ENCODE results near the gene DAZAP2.

Gene DAZAP2

GRCh38 chr12:51238510-51239334 is at the start of gene DAZAP2:
Gene DAZAP2 (plus strand): TSS chr12:51238826. CDS start chr12:51238908, 82 bp downstream.
- peak; percentile 94 for DNase-seq

- DNase-seq: no peak
These were observed 48.8 kb upstream of the DAZAP2 start for GRCh38 chr12:51189790-51190355.

GRCh38 chr12:51190820-51191219 is 47.8 kb upstream of the DAZAP2 start:
- DNase-seq: no peak

- DNase-seq: no peak
These were observed 46.9 kb upstream of the DAZAP2 start for GRCh38 chr12:51191516-51192283.

GRCh38 chr12:51192284-51192671 is 46.3 kb upstream of the DAZAP2 start:
- DNase-seq: no peak

GRCh38 chr12:51195841-51196240 is 42.8 kb upstream of the DAZAP2 start:
- DNase-seq: no peak

GRCh38 chr12:51196547-51196946 is 42.1 kb upstream of the DAZAP2 start:
- no peak for DNase-seq

GRCh38 chr12:51197736-51198567 is 40.7 kb upstream of the DAZAP2 start:
- DNase-seq: no peak

GRCh38 chr12:51198568-51199365 is 39.9 kb upstream of the DAZAP2 start:
- DNase-seq: no peak

- DNase-seq: no peak
These were observed 39.2 kb upstream of the DAZAP2 start for GRCh38 chr12:51199366-51199945.

- no peak for DNase-seq
These were observed 38.5 kb upstream of the DAZAP2 start for GRCh38 chr12:51200156-51200555.

GRCh38 chr12:51200806-51201205 is 37.8 kb upstream of the DAZAP2 start:
- no peak for DNase-seq

GRCh38 chr12:51202718-51203117 is 35.9 kb upstream of the DAZAP2 start:
- no peak for DNase-seq

GRCh38 chr12:51205350-51205749 is 33.3 kb upstream of the DAZAP2 start:
- DNase-seq: no peak

- no peak for DNase-seq
These were observed 30.5 kb upstream of the DAZAP2 start for GRCh38 chr12:51208016-51208660.

- no peak for DNase-seq
These were observed 29.4 kb upstream of the DAZAP2 start for GRCh38 chr12:51209259-51209658.

- no peak for DNase-seq
These were observed 27.8 kb upstream of the DAZAP2 start for GRCh38 chr12:51210690-51211395.

- DNase-seq: no peak
These were observed 23.7 kb upstream of the DAZAP2 start for GRCh38 chr12:51214895-51215294.

GRCh38 chr12:51216642-51217041 is 22.0 kb upstream of the DAZAP2 start:
- no peak for DNase-seq
